MCF 10A (cell line): Measurements from ENCODE around the gene TLNRD1. TPM values are rescaled to one million over a fixed set of nuclear protein-coding genes. Genes with fewer than 3 reads are reported as not detected.

Source experiments
- BruUV-seq: library from RNA; stranded (reverse); fragments of 400-500 nt; replicated peaks from 2 replicates; lab custom pipeline; 2021; lab: Mats Ljungman, UMichigan
- CTCF ChIA-PET: fragments of 300-600 bp; sonication (Branson Sonifier 250); formaldehyde crosslinking; extraction: SDS; loops from one replicate; lab custom pipeline; 2021; ENCODE audit warnings: antibody characterized with exemption, inconsistent platforms; lab: Yijun Ruan, JAX
- POLR2A ChIA-PET: fragments of 300-600, 350-650 bp; sonication (Branson Sonifier 250); formaldehyde crosslinking; extraction: SDS; loops from one replicate; lab custom pipeline; 2020; ENCODE audit warnings: antibody characterized with exemption, inconsistent platforms; lab: Yijun Ruan, JAX
- DNase-seq: peaks from one replicate; pipeline ENCODE4 v3.0.0-alpha.2; 2018; ENCODE audit not compliant: unreplicated experiment
- H3K27ac Mint-ChIP-seq: one replicate; pipeline ENCODE4 v1.8.0; 2022; ENCODE audit warnings: mild to moderate bottlenecking, low read depth, mixed read lengths; ENCODE audit not compliant: unreplicated experiment
- H3K27me3 Mint-ChIP-seq: one replicate; pipeline ENCODE4 v1.8.0; 2022; ENCODE audit warnings: mixed read lengths; ENCODE audit not compliant: insufficient read depth, unreplicated experiment
- H3K36me3 Mint-ChIP-seq: one replicate; pipeline ENCODE4 v1.8.0; 2022; ENCODE audit warnings: mild to moderate bottlenecking, moderate library complexity, mixed read lengths; ENCODE audit not compliant: insufficient read depth, unreplicated experiment
- H3K4me1 Mint-ChIP-seq: one replicate; pipeline ENCODE4 v1.8.0; 2022; ENCODE audit warnings: mixed read lengths; ENCODE audit not compliant: insufficient read depth, unreplicated experiment
- H3K4me3 Mint-ChIP-seq: one replicate; pipeline ENCODE4 v1.8.0; 2022; ENCODE audit warnings: mild to moderate bottlenecking, moderate library complexity, mixed read lengths; ENCODE audit not compliant: unreplicated experiment
- H3K9me3 Mint-ChIP-seq: one replicate; pipeline ENCODE4 v1.8.0; 2022; ENCODE audit warnings: mixed read lengths; ENCODE audit not compliant: unreplicated experiment
- CTCF ChIP-seq: fragments of 200-600 bp; IDR thresholded peaks from one replicate; pipeline ENCODE4 v1.8.0; 2022; ENCODE audit warnings: antibody characterized with exemption, mild to moderate bottlenecking; ENCODE audit not compliant: unreplicated experiment
- intact Hi-C: fragments of 100-400 bp; cut with micrococcal nuclease; formaldehyde crosslinking; loops from 2 replicates; pipeline ENCODE4 v1.14.1; 2022
- total RNA-seq: library from RNA; stranded (reverse); gene quantifications from 2 replicates; pipeline ENCODE4 v1.2.3, GENCODE V29; 2022

The TLNRD1 gene
- total RNA-seq, 1 experiment from 2014 or later: 17.1 TPM

- BruUV-seq: no TSS peak
- Mint-ChIP-seq H3K27ac (no peak overlapping the region), H3K4me1 (no peaks in the 10 kb centered on the region), H3K27me3 (no peaks in the 10 kb centered on the region), H3K9me3 (no peaks in the 10 kb centered on the region), H3K36me3 (no peaks in the 10 kb centered on the region), H3K4me3 (no peak overlapping the region)
- POLR2A ChIA-PET: no interaction called here
- no peak for TF ChIP-seq CTCF
- intact Hi-C loops: no loop called here
- CTCF ChIA-PET: interaction anchor here (0.7 kb wide), 2 partner anchors 12 to 431 kb away, joined by 3 to 5 read pairs; no protein-coding TSS in a partner anchor
- DNase-seq: no peak
Measured at GRCh38 chr15:81047928-81048327, 47.2 kb downstream of the TLNRD1 start.

- DNase-seq: no peak
- ChIA-PET POLR2A (no interaction called here), CTCF (no interaction called here)
- Mint-ChIP-seq H3K4me1 (no peaks in the 10 kb centered on the region), H3K9me3 (no peaks in the 10 kb centered on the region), H3K36me3 (no peaks in the 10 kb centered on the region), H3K4me3 (no peak overlapping the region), H3K27ac (no peak overlapping the region), H3K27me3 (no peaks in the 10 kb centered on the region)
- BruUV-seq: no TSS peak
- intact Hi-C loops: no loop called here
- TF ChIP-seq CTCF: no peak
Measured at GRCh38 chr15:81049835-81050234, 49.1 kb downstream of the TLNRD1 start.

- Mint-ChIP-seq H3K4me3 (no peak overlapping the region), H3K27me3 (no peaks in the 10 kb centered on the region), H3K9me3 (no peaks in the 10 kb centered on the region), H3K4me1 (no peaks in the 10 kb centered on the region), H3K36me3 (no peaks in the 10 kb centered on the region), H3K27ac (no peak overlapping the region)
- no peak for DNase-seq
- ChIA-PET CTCF (no interaction called here), POLR2A (no interaction called here)
- no TSS peak for BruUV-seq
- TF ChIP-seq CTCF: no peak
- intact Hi-C loops: no loop called here
Measured at GRCh38 chr15:81050259-81050658, 49.5 kb downstream of the TLNRD1 start.

- no peaks in the 10 kb centered on the region for H3K27me3 Mint-ChIP-seq
- no peaks in the 10 kb centered on the region for H3K9me3 Mint-ChIP-seq
- ChIA-PET CTCF (interaction anchor here (0.6 kb wide), 1 partner anchor 857 kb away, joined by 4 read pairs; no protein-coding TSS in a partner anchor), POLR2A (no interaction called here)
- H3K36me3 Mint-ChIP-seq: no peaks in the 10 kb centered on the region
- no peak for DNase-seq
- no peak for TF ChIP-seq CTCF
- H3K4me3 Mint-ChIP-seq: no peak overlapping the region
- BruUV-seq: no TSS peak
- H3K27ac Mint-ChIP-seq: no peak overlapping the region
- no peaks in the 10 kb centered on the region for H3K4me1 Mint-ChIP-seq
- intact Hi-C loops: no loop called here
Measured at GRCh38 chr15:81050805-81051204, 50.1 kb downstream of the TLNRD1 start.
